ENCODE measurements around the gene RBCK1. TPM values are rescaled to one million over a fixed set of nuclear protein-coding genes. Genes with fewer than 3 reads are reported as not detected.

The RBCK1 gene
- total RNA-seq, 1 donor from 2014 or later = 108 TPM

DNA sequence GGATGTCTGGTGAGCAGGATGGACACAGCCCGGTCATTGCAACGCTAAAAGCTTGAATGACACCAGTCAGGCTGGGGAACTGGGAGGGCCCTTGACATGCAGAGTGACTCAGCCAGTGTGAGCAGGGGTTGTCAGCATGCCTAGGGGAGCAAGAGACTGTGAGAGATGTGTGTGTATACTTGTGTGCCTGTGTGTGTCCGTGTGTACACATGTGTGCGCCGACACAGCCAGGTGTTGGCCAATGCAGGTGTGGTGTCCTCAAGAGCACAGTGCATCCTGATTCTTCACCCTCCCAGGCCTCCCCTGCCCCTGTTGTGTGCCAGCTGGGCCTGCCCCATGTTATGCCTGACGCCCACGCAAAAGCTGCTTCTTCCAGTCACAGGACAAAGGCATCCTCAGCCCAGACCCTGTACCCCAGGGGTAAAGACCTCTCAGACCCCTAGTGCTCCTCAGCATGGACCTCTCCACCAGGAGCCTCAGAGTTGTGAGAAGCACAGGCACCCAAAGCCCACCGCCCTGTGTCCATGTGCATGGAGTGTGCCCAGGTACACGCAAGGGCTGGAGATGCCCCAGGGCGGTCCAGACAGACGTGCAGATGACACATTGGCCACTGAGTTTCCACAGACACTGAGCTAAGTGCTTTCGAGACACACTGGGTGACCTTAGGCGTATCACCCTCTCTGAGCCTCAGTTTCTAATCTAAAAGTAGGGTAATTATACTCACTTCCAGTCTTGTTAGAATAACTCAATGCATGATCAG is 44.6 kb upstream of the RBCK1 start:
- Mint-ChIP-seq H3K36me3 (ENCODE audit: insufficient read depth) (no peaks in the 10 kb centered on the region), H3K27me3 (peaks cover 5% of the 10 kb centered on the region), H3K4me1 (ENCODE audit: low read depth) (peaks cover 28% of the 10 kb centered on the region), H3K27ac (no peak overlapping the region), H3K4me3 (ENCODE audit: low read depth) (no peak overlapping the region), H3K9me3 (ENCODE audit: low read depth) (no peaks in the 10 kb centered on the region)
- TF ChIP-seq, protein P1, sequence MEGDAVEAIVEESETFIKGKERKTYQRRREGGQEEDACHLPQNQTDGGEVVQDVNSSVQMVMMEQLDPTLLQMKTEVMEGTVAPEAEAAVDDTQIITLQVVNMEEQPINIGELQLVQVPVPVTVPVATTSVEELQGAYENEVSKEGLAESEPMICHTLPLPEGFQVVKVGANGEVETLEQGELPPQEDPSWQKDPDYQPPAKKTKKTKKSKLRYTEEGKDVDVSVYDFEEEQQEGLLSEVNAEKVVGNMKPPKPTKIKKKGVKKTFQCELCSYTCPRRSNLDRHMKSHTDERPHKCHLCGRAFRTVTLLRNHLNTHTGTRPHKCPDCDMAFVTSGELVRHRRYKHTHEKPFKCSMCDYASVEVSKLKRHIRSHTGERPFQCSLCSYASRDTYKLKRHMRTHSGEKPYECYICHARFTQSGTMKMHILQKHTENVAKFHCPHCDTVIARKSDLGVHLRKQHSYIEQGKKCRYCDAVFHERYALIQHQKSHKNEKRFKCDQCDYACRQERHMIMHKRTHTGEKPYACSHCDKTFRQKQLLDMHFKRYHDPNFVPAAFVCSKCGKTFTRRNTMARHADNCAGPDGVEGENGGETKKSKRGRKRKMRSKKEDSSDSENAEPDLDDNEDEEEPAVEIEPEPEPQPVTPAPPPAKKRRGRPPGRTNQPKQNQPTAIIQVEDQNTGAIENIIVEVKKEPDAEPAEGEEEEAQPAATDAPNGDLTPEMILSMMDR (IDR thresholded peaks at IDR 0.05; ENCODE audit: unreplicated experiment) = no peak
- no peak for DNase-seq (ENCODE audit: low spot score, unreplicated experiment)

DNA sequence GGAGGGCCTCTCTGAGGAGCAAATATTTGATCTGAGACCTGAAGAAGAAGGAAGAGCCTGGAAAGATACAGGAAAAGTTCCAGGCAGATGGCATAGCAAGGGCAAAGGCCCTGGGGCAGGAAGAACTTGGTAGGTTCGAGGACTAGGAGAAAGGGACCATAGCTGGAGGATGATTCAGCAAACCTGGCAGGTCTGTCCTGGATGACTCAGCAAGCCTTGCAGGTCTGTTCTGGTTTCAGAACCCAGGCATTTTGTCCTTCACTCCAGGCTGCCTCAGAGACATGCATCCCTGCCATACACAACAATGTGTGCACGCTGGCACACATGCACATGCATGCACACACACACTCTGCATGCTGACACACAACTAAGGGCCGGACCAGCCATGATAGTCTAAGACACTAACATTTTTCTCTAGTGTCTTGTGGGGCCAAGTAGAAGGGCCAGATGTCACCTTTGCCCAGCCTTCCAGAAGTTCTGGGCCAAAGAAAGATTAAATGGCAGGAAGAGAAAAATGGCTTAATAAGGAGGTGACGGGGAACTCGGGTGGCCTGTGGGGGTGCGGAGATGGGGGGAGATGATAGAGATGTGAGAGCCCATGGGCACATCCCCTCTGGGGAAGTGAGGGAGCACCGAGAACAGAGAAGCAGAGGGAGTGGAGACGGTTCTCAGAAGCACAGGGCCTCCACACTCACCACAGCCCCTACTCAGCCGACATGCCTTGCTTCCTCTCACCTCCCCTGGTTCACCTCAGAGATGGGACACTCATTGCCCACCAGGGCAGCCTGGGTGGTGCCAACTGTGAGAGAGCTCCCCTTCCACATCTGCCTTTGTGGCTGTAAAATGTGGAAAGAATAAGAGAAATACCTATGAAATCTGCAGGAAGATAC is 42.9 kb upstream of the RBCK1 start:
- Mint-ChIP-seq H3K4me3 (ENCODE audit: low read depth) (no peak overlapping the region), H3K27me3 (no peaks in the 10 kb centered on the region), H3K4me1 (ENCODE audit: low read depth) (peaks cover 39% of the 10 kb centered on the region), H3K9me3 (ENCODE audit: low read depth) (no peaks in the 10 kb centered on the region), H3K27ac (peak overlapping the region; percentile 87), H3K36me3 (ENCODE audit: insufficient read depth) (no peaks in the 10 kb centered on the region)
- no peak for DNase-seq (ENCODE audit: low spot score, unreplicated experiment)
- TF ChIP-seq, protein P1 (IDR thresholded peaks at IDR 0.05; ENCODE audit: unreplicated experiment) = no peak

DNA sequence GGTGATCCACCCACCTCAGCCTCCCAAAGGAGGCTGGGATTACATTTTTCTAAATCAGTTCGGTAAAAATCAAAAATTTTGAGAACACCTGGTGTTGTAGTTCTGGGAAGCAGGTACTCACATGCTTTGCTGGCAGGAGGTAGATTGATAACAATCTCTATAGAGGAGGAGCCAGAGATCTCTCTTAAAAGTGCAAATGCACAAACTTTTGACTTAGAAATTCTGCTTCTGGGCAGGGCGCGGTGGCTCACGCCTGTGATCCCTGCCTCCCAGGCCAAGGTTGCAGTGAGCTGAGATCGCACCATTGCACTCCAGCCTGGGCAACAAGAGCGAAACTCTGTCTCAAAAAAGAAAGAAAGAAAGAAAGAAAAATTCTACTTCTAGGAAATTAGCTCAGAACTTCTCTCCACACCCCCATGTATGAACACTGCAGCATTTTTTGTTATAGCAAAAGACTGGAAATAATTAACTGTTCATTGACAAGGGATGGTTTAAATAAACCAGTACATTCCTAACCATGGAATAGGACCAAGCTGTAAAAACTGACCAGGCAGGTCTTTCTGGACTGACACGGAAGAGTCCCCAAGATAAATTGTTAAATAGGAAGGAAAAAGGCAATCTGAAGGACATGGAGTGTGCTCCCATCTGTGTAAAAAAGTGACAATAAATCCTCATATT is 41.9 kb upstream of the RBCK1 start:
- no peaks in the 10 kb centered on the region for H3K36me3 Mint-ChIP-seq (ENCODE audit: insufficient read depth)
- TF ChIP-seq, protein P1 (IDR thresholded peaks at IDR 0.05; ENCODE audit: unreplicated experiment) = no peak
- no peak overlapping the region for H3K4me3 Mint-ChIP-seq (ENCODE audit: low read depth)
- H3K4me1 Mint-ChIP-seq (ENCODE audit: low read depth) = peaks cover 41% of the 10 kb centered on the region
- no peaks in the 10 kb centered on the region for H3K27me3 Mint-ChIP-seq
- no peaks in the 10 kb centered on the region for H3K9me3 Mint-ChIP-seq (ENCODE audit: low read depth)
- H3K27ac Mint-ChIP-seq = peak overlapping the region; percentile 89
- DNase-seq (ENCODE audit: low spot score, unreplicated experiment) = no peak

DNA sequence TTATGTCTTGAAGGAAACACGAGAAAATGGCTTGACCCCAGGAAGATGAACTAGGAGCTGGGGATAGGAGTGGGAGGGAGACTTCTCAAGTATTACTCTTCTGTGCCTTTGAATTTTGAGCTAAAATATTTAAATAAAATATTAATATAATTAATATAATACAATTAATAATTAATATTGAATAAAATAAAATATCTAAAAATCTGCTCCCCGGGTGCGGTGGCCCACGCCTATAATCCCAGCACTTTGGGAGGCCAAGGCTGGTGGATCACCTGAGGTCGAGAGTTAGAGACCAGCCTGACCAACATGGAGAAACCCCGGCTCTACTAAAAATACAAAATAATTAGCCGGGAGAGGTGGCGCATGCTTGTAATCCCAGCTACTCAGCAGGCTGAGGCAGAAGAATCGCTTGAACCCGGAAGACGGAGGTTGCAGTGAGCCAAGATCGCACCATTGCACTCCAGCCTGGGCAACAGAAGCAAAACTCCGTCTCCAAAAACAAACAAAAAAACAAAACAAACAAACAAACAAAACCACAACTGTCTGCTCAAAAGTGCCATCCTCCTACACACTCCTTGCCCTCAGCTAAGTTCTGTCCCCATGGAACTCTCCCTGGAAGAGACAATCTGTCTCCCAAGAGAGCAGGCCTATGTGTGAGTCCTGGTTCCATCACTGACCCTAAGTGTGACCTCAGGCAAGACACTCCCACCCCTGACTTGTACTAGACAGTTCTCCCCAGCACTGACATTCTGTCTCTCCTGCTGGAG is 41.2 kb upstream of the RBCK1 start:
- no peak overlapping the region for H3K4me3 Mint-ChIP-seq (ENCODE audit: low read depth)
- DNase-seq (ENCODE audit: low spot score, unreplicated experiment) = no peak
- H3K27ac Mint-ChIP-seq = peak overlapping the region; percentile 89
- H3K27me3 Mint-ChIP-seq = no peaks in the 10 kb centered on the region
- TF ChIP-seq, protein P1 (IDR thresholded peaks at IDR 0.05; ENCODE audit: unreplicated experiment) = no peak
- H3K36me3 Mint-ChIP-seq (ENCODE audit: insufficient read depth) = no peaks in the 10 kb centered on the region
- H3K4me1 Mint-ChIP-seq (ENCODE audit: low read depth) = peaks cover 42% of the 10 kb centered on the region
- no peaks in the 10 kb centered on the region for H3K9me3 Mint-ChIP-seq (ENCODE audit: low read depth)

Measured in progenitor cell of endocrine pancreas (in vitro differentiated cells).